GM23248 (cell line): ENCODE data around the gene PRKCE.

Experiments
- EZH2 ChIP-seq: fragments of 200-600 bp; sonication (generic); IDR thresholded peaks from 2 replicates; pipeline ENCODE4 v1.6.1; 2018; ENCODE audit warnings: antibody characterized with exemption, mild to moderate bottlenecking; ENCODE audit not compliant: insufficient read depth, poor library complexity, severe bottlenecking
- EZH2phosphoT487 ChIP-seq: fragments of 200-600 bp; sonication (generic); IDR thresholded peaks from 2 replicates; pipeline ENCODE4 v1.6.1; 2018; ENCODE audit warnings: antibody characterized with exemption, moderate library complexity, mild to moderate bottlenecking, low read depth; ENCODE audit not compliant: insufficient read depth

DNA sequence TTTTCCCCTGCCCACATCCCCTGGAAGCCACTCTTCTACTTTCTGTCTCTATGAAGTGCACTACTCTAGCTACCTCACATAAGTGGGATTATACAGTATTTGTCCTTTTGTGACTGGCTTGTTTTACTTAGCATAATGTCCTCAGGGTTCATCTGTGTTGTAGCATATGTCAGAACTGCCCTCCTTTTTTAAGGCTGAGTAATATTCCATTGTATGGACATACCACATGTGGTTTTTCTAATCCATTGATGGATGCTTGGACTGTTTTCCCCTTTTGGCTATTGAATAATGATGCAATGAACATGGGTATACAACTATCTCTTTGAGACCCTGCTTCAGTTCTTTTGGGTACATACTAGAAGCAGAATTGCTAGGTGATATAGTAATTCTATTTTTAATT, 95.9 kb downstream of the PRKCE start:
- no peak for TF ChIP-seq EZH2phosphoT487
- TF ChIP-seq EZH2: no peak
